K562 (cell line): ENCODE measurements around the gene DDX50. TPM values are rescaled to one million over a fixed set of nuclear protein-coding genes. Genes with fewer than 3 reads are reported as not detected.

Source experiments
- ELF4 ChIP-seq: fragments of 450-650 bp; formaldehyde crosslinking; IDR thresholded peaks from 2 replicates; pipeline ENCODE4 v1.4.0; 2022; ENCODE audit warnings: missing genetic modification characterization
- EWSR1 ChIP-seq: fragments of 450-650 bp; IDR thresholded peaks from 2 replicates; pipeline ENCODE4 v1.6.1; 2018; ENCODE audit warnings: borderline replicate concordance, mild to moderate bottlenecking, low read depth, moderate library complexity; ENCODE audit not compliant: partially characterized antibody
- FOSL1 ChIP-seq: fragments of 200-800 bp; sonication (Bioruptor generic); conservative IDR thresholded peaks from 2 replicates; pipeline ENCODE4 v1.6.1; 2016; ENCODE audit warnings: missing genetic modification characterization, missing compliant biosample characterization
- GABPB2 ChIP-seq: fragments of 250-450 bp; sonication (Bioruptor Pico); conservative IDR thresholded peaks from 2 replicates; pipeline ENCODE4 v1.5.1; 2021; ENCODE audit warnings: mild to moderate bottlenecking
- RFX7 ChIP-seq: fragments of 250-450 bp; sonication (Bioruptor Pico); IDR thresholded peaks from 2 replicates; pipeline ENCODE4 v1.5.1; 2021; ENCODE audit warnings: mild to moderate bottlenecking
- RHOXF2B ChIP-seq: fragments of 250-450 bp; sonication (Bioruptor Pico); conservative IDR thresholded peaks from 2 replicates; pipeline ENCODE4 v1.5.1; 2021
- SIN3B ChIP-seq: fragments of 450-650 bp; IDR thresholded peaks from 2 replicates; pipeline ENCODE4 v1.6.1; 2017; ENCODE audit warnings: low read depth, mild to moderate bottlenecking, moderate library complexity
- SMAD4 ChIP-seq: fragments of 250-450 bp; sonication (Bioruptor Pico); conservative IDR thresholded peaks from 2 replicates; pipeline ENCODE4 v1.8.0; 2021; ENCODE audit warnings: inconsistent platforms, mild to moderate bottlenecking, moderate library complexity
- ZEB2 ChIP-seq: fragments of 450-650 bp; IDR thresholded peaks from 2 replicates; pipeline ENCODE4 v1.6.1; 2016
- ZKSCAN8 ChIP-seq: fragments of 200-800 bp; sonication (Bioruptor generic); IDR thresholded peaks from 2 replicates; pipeline ENCODE4 v1.6.1; 2016; ENCODE audit warnings: missing genetic modification characterization, missing compliant biosample characterization
- ZNF444 ChIP-seq: fragments of 250-450 bp; sonication (Bioruptor Pico); IDR thresholded peaks from 2 replicates; pipeline ENCODE4 v1.4.0; 2020; ENCODE audit warnings: mild to moderate bottlenecking, moderate library complexity
- ZNF780A ChIP-seq: fragments of 250-450 bp; sonication (Bioruptor Pico); IDR thresholded peaks from 2 replicates; pipeline ENCODE4 v1.5.0; 2021; ENCODE audit warnings: mild to moderate bottlenecking
- ZSCAN29 ChIP-seq: fragments of 450-650 bp; IDR thresholded peaks from 2 replicates; pipeline ENCODE4 v1.6.1; 2017
- polyA plus RNA-seq, 8 experiments: library from polyadenylated mRNA; depleted of rRNA in 4 of 8; stranded (reverse) in 5 of 8; unstranded in 3 of 8; fragments of >200 nt; fragmentation: Nextera tagmentation in 2 of 8; fragmentation: Illumina TruSeq in 1 of 8; extraction: Ambion mirVana in 2 of 8; extraction: Trizol in 1 of 8; gene quantifications; 2 replicates each; pipeline versions ENCODE4 v1.2.1 to v1.2.3, GENCODE V29; 2011 to 2014; ENCODE audit warnings: inconsistent platforms in 1 of 8, missing spikeins in 1 of 8
- total RNA-seq, 7 experiments: library from RNA; depleted of rRNA in 6 of 7; stranded (reverse); fragments of >200 nt in 6 of 7; fragmentation: Illumina TruSeq in 2 of 7; extraction: Trizol in 2 of 7; gene quantifications; 2 replicates each; pipeline versions ENCODE4 v1.2.1 to v1.2.3, GENCODE V29; 2011 to 2021; ENCODE audit warnings: low replicate concordance in 1 of 7
- TF ChIP-seq, protein P1 (sequence below): sonication (generic); formaldehyde crosslinking; IDR thresholded peaks from 2 replicates; pipeline ENCODE4 v1.8.0; 2022; ENCODE audit warnings: mild to moderate bottlenecking, missing genetic modification reagents
- TF ChIP-seq, protein P2 (sequence below): fragments of 250-450 bp; sonication (Bioruptor Pico); IDR thresholded peaks from 2 replicates; pipeline ENCODE4 v1.5.0; 2020; ENCODE audit warnings: mild to moderate bottlenecking, borderline replicate concordance
- TF ChIP-seq, protein P3 (sequence below): fragments of 250-450 bp; sonication (Bioruptor Pico); IDR thresholded peaks from 2 replicates; pipeline ENCODE4 v1.4.0; 2020; ENCODE audit warnings: mild to moderate bottlenecking, moderate library complexity
- TF ChIP-seq, protein P4 (sequence below): fragments of 450-650 bp; IDR thresholded peaks from 2 replicates; pipeline ENCODE4 v1.6.1; 2016; ENCODE audit warnings: antibody characterized with exemption

Gene DDX50
- total and polyA plus RNA-seq, 9 of the 15 experiments (the other 6 are each of a cell fraction or from before 2014, with no cell fraction given): 36.7 to 86.8 (median 57.4) TPM

DNA sequence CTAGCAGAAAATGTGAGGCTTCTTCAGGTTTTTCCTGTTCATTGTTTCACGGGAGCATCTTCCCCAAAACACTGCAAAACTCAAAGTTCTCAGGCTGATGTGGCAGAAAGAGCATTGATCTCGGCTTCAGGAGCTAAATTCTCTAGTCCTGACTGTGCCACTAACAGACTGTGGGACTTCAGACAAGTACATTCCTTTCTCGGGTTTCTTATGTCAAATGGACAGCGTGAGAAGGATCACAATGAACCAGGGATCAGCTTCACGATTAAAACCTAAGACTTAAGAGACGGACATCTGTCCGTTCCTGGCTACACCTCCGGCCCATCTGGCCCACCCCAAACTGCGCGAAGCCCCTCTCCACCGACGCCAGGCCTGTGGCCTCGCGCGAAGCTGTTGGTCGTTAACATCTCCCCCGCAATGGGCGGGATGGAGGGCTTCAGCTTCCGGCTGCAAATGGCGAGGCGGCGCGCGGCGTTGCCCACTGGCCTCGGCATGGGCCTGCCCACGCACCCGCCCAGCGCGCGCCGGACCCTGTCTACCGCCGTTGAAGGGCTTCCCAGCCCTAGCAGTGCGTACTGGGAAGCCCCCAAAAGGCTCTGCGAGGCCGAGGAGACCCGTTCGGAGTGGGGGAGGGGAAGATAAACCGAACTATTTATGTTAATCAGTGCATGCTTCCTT, 549 bp upstream of the DDX50 start (continued):
- TF ChIP-seq, protein P1, sequence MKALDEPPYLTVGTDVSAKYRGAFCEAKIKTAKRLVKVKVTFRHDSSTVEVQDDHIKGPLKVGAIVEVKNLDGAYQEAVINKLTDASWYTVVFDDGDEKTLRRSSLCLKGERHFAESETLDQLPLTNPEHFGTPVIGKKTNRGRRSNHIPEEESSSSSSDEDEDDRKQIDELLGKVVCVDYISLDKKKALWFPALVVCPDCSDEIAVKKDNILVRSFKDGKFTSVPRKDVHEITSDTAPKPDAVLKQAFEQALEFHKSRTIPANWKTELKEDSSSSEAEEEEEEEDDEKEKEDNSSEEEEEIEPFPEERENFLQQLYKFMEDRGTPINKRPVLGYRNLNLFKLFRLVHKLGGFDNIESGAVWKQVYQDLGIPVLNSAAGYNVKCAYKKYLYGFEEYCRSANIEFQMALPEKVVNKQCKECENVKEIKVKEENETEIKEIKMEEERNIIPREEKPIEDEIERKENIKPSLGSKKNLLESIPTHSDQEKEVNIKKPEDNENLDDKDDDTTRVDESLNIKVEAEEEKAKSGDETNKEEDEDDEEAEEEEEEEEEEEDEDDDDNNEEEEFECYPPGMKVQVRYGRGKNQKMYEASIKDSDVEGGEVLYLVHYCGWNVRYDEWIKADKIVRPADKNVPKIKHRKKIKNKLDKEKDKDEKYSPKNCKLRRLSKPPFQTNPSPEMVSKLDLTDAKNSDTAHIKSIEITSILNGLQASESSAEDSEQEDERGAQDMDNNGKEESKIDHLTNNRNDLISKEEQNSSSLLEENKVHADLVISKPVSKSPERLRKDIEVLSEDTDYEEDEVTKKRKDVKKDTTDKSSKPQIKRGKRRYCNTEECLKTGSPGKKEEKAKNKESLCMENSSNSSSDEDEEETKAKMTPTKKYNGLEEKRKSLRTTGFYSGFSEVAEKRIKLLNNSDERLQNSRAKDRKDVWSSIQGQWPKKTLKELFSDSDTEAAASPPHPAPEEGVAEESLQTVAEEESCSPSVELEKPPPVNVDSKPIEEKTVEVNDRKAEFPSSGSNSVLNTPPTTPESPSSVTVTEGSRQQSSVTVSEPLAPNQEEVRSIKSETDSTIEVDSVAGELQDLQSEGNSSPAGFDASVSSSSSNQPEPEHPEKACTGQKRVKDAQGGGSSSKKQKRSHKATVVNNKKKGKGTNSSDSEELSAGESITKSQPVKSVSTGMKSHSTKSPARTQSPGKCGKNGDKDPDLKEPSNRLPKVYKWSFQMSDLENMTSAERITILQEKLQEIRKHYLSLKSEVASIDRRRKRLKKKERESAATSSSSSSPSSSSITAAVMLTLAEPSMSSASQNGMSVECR (CRISPR knock-in tag): peak; percentile 81
- TF ChIP-seq ZSCAN29 (0 out of 2 replicates have a peak, but pooled peaks have one; percentile 75), SMAD4 (peak; percentile 75), RFX7 (CRISPR knock-in tag) (no peak), ZNF780A (CRISPR knock-in tag) (no peak), FOSL1 (tag) (no peak), ELF4 (no peak; the same call in 1 of the 2 replicates), GABPB2 (CRISPR knock-in tag) (peak; percentile 69; the same call in 1 of the 2 replicates), ZNF444 (CRISPR knock-in tag) (no peak), RHOXF2B (CRISPR knock-in tag) (no peak), EWSR1 (no peak), ZEB2 (0 out of 2 replicates have a peak, but pooled peaks have one; percentile 11), SIN3B (peak; percentile 46; the same call in 1 of the 2 replicates), ZKSCAN8 (no peak)
- TF ChIP-seq, protein P2, sequence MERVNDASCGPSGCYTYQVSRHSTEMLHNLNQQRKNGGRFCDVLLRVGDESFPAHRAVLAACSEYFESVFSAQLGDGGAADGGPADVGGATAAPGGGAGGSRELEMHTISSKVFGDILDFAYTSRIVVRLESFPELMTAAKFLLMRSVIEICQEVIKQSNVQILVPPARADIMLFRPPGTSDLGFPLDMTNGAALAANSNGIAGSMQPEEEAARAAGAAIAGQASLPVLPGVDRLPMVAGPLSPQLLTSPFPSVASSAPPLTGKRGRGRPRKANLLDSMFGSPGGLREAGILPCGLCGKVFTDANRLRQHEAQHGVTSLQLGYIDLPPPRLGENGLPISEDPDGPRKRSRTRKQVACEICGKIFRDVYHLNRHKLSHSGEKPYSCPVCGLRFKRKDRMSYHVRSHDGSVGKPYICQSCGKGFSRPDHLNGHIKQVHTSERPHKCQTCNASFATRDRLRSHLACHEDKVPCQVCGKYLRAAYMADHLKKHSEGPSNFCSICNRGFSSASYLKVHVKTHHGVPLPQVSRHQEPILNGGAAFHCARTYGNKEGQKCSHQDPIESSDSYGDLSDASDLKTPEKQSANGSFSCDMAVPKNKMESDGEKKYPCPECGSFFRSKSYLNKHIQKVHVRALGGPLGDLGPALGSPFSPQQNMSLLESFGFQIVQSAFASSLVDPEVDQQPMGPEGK (CRISPR knock-in tag): no peak
- TF ChIP-seq, protein P3, sequence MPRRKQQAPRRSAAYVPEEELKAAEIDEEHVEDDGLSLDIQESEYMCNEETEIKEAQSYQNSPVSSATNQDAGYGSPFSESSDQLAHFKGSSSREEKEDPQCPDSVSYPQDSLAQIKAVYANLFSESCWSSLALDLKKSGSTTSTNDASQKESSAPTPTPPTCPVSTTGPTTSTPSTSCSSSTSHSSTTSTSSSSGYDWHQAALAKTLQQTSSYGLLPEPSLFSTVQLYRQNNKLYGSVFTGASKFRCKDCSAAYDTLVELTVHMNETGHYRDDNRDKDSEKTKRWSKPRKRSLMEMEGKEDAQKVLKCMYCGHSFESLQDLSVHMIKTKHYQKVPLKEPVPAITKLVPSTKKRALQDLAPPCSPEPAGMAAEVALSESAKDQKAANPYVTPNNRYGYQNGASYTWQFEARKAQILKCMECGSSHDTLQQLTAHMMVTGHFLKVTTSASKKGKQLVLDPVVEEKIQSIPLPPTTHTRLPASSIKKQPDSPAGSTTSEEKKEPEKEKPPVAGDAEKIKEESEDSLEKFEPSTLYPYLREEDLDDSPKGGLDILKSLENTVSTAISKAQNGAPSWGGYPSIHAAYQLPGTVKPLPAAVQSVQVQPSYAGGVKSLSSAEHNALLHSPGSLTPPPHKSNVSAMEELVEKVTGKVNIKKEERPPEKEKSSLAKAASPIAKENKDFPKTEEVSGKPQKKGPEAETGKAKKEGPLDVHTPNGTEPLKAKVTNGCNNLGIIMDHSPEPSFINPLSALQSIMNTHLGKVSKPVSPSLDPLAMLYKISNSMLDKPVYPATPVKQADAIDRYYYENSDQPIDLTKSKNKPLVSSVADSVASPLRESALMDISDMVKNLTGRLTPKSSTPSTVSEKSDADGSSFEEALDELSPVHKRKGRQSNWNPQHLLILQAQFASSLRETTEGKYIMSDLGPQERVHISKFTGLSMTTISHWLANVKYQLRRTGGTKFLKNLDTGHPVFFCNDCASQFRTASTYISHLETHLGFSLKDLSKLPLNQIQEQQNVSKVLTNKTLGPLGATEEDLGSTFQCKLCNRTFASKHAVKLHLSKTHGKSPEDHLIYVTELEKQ (CRISPR knock-in tag): no peak
- TF ChIP-seq, protein P4, sequence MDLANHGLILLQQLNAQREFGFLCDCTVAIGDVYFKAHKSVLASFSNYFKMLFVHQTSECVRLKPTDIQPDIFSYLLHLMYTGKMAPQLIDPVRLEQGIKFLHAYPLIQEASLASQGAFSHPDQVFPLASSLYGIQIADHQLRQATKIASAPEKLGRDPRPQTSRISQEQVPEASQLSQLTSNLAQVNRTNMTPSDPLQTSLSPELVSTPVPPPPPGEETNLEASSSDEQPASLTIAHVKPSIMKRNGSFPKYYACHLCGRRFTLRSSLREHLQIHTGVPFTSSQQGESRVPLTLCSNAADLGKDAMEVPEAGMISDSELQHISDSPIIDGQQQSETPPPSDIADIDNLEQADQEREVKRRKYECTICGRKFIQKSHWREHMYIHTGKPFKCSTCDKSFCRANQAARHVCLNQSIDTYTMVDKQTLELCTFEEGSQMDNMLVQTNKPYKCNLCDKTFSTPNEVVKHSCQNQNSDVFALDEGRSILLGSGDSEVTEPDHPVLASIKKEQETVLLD: peak; percentile 56; the same call in 1 of the 2 replicates
